SK-N-SH (cell line): ENCODE results near the gene CLN5. TPM values are rescaled to one million over a fixed set of nuclear protein-coding genes. Genes with fewer than 3 reads are reported as not detected.

Source experiments
- CTCF ChIA-PET: fragments of 300-600, 350-600 bp; formaldehyde crosslinking; extraction: SDS; loops from one replicate; lab custom pipeline; 2021; lab: Yijun Ruan, JAX
- POLR2A ChIA-PET: fragments of 350-600 bp; sonication (Branson Sonifier 250); formaldehyde crosslinking; extraction: SDS; loops from one replicate; lab custom pipeline; 2020; ENCODE audit warnings: antibody characterized with exemption, inconsistent platforms; lab: Yijun Ruan, JAX
- DNase-seq: peaks from one replicate; pipeline ENCODE4 v3.0.0; 2012
- H2AFZ ChIP-seq: fragments of 200-600 bp; sonication (generic); 2 replicates; pipeline ENCODE4 v1.8.1; 2016; ENCODE audit warnings: antibody characterized with exemption, mild to moderate bottlenecking, low read depth
- H3F3A ChIP-seq: fragments of 200-600 bp; sonication (generic); replicated peaks from 2 replicates; pipeline ENCODE3; 2016; ENCODE audit warnings: antibody characterized with exemption, mild to moderate bottlenecking; ENCODE audit not compliant: insufficient read depth
- H3K27ac ChIP-seq, 2 experiments: fragments of 200-500 bp in 1 of 2; fragments of 200-600 bp in 1 of 2; sonication (Bioruptor generic) in 1 of 2; sonication (generic), shearing (Covaris generic) in 1 of 2; 2 replicates each; pipeline versions ENCODE4 v1.5.1 to v1.6.1; 2014 to 2016; ENCODE audit warnings: low read depth in 2 of 2, inconsistent platforms in 1 of 2, low read length in 1 of 2, mild to moderate bottlenecking in 1 of 2, mixed read lengths in 1 of 2
- H3K27me3 ChIP-seq: fragments of 200-600 bp; sonication (generic), shearing (Covaris generic); 2 replicates; pipeline ENCODE4 v1.6.1; 2016; ENCODE audit warnings: mixed run types; ENCODE audit not compliant: insufficient read depth
- H3K36me3 ChIP-seq, 2 experiments: fragments of 200-500 bp in 1 of 2; fragments of 200-600 bp in 1 of 2; sonication (Bioruptor generic) in 1 of 2; sonication (generic) in 1 of 2; replicated peaks in 1 of 2; 2 replicates each; pipeline versions ENCODE3 to v1.5.1; 2014 to 2016; ENCODE audit warnings: low read length in 1 of 2, mild to moderate bottlenecking in 1 of 2; ENCODE audit not compliant: insufficient read depth in 2 of 2, control insufficient read depth in 1 of 2
- H3K4me1 ChIP-seq, 2 experiments: fragments of 200-500 bp in 1 of 2; fragments of 200-600 bp in 1 of 2; sonication (Bioruptor generic) in 1 of 2; sonication (generic), shearing (Covaris generic) in 1 of 2; 2 replicates each; pipeline versions ENCODE4 v1.5.1 to v1.6.1; 2014 to 2016; ENCODE audit warnings: low read depth in 1 of 2, low read length in 1 of 2, mixed run types in 1 of 2; ENCODE audit not compliant: insufficient read depth in 2 of 2, control insufficient read depth in 1 of 2
- H3K4me2 ChIP-seq: fragments of 200-600 bp; sonication (generic), shearing (Covaris generic); 2 replicates; pipeline ENCODE4 v1.6.1; 2017; ENCODE audit warnings: mixed run types
- H3K4me3 ChIP-seq, 2 experiments: fragments of 200-500 bp in 1 of 2; fragments of 200-600 bp in 1 of 2; sonication (Bioruptor generic) in 1 of 2; sonication (generic), shearing (Covaris generic) in 1 of 2; 2 replicates each; pipeline versions ENCODE4 v1.5.1 to v1.8.1; 2014 to 2016; ENCODE audit warnings: low read depth in 2 of 2, inconsistent platforms in 1 of 2, low read length in 1 of 2, mild to moderate bottlenecking in 1 of 2, mixed read lengths in 1 of 2, moderate library complexity in 1 of 2
- H3K79me2 ChIP-seq: fragments of 200-600 bp; sonication (generic); 2 replicates; pipeline ENCODE4 v1.8.1; 2017; ENCODE audit warnings: mild to moderate bottlenecking; ENCODE audit not compliant: insufficient read depth
- H3K9ac ChIP-seq: fragments of 200-600 bp; sonication (generic); 2 replicates; pipeline ENCODE4 v1.6.1; 2017; ENCODE audit warnings: mixed run types
- H3K9me2 ChIP-seq: fragments of 200-600 bp; sonication (generic); 2 replicates; pipeline ENCODE4 v1.6.1; 2017; ENCODE audit warnings: mixed run types
- H3K9me3 ChIP-seq: fragments of 200-600 bp; sonication (generic); 2 replicates; pipeline ENCODE4 v1.6.1; 2017; ENCODE audit warnings: mixed run types, mild to moderate bottlenecking, moderate library complexity
- H4K20me1 ChIP-seq: fragments of 200-600 bp; sonication (generic); 2 replicates; pipeline ENCODE4 v1.6.1; 2017; ENCODE audit warnings: mild to moderate bottlenecking, mixed run types; ENCODE audit not compliant: insufficient read depth
- CHD2 ChIP-seq: fragments of 150-350 bp; IDR thresholded peaks from 2 replicates; pipeline ENCODE4 v1.6.1; 2018; ENCODE audit warnings: low read length; ENCODE audit not compliant: partially characterized antibody
- FOSL2 ChIP-seq: IDR thresholded peaks from 2 replicates; pipeline ENCODE4 v1.4.0; 2012; ENCODE audit warnings: low read depth, mild to moderate bottlenecking, moderate library complexity, borderline replicate concordance
- FOXM1 ChIP-seq: IDR thresholded peaks from 2 replicates; pipeline ENCODE4 v1.4.0; 2012; ENCODE audit warnings: low read depth, mild to moderate bottlenecking
- GABPA ChIP-seq: IDR thresholded peaks from 2 replicates; pipeline ENCODE4 v1.4.0; 2012; ENCODE audit warnings: low read depth, mild to moderate bottlenecking
- NRF1 ChIP-seq: IDR thresholded peaks from 2 replicates; pipeline ENCODE4 v1.6.1; 2012; ENCODE audit warnings: low read depth, mild to moderate bottlenecking, low read length
- RAD21 ChIP-seq: IDR thresholded peaks from 2 replicates; pipeline ENCODE4 v1.6.1; 2012; ENCODE audit warnings: mild to moderate bottlenecking, low read length
- RFX5 ChIP-seq: IDR thresholded peaks from 2 replicates; pipeline ENCODE4 v1.6.1; 2012; ENCODE audit warnings: mild to moderate bottlenecking, improper control_type of control experiment, low read length
- RXRA ChIP-seq: IDR thresholded peaks from 2 replicates; pipeline ENCODE4 v1.4.0; 2012; ENCODE audit warnings: low read depth, mild to moderate bottlenecking, borderline replicate concordance
- SIN3A ChIP-seq: IDR thresholded peaks from 2 replicates; pipeline ENCODE4 v1.6.1; 2012; ENCODE audit warnings: low read depth, mild to moderate bottlenecking, low read length, moderate library complexity, borderline replicate concordance
- SMC3 ChIP-seq: IDR thresholded peaks from 2 replicates; pipeline ENCODE4 v1.6.1; 2012; ENCODE audit warnings: low read depth, low read length, improper control_type of control experiment
- USF1 ChIP-seq: IDR thresholded peaks from 2 replicates; pipeline ENCODE4 v1.4.0; 2012; ENCODE audit warnings: low read depth, borderline replicate concordance
- USF2 ChIP-seq: fragments of 150-350 bp; IDR thresholded peaks from 2 replicates; pipeline ENCODE4 v1.6.1; 2017; ENCODE audit warnings: antibody characterized with exemption, low read length, low read depth, borderline replicate concordance
- ZBTB33 ChIP-seq: IDR thresholded peaks from 2 replicates; pipeline ENCODE4 v1.4.0; 2012; ENCODE audit warnings: low read depth, borderline replicate concordance
- WGBS: methylation state at CpG from one replicate; pipeline ENCODE4 v1.1.6; 2017; ENCODE audit warnings: low lambda C conversion rate; 5-methylcytosine and 5-hydroxymethylcytosine counted together
- polyA plus RNA-seq, 3 experiments: library from polyadenylated mRNA; depleted of rRNA; stranded (reverse); fragments of >200 nt; gene quantifications; 2 replicates each; pipeline ENCODE4 v1.2.3, GENCODE V29; 2012

The CLN5 gene
- polyA plus RNA-seq, 1 of the 3 experiments (the other 2 are of a cell fraction): 11.6 TPM

- Histone ChIP-seq H3K9me3 (no peaks in the 10 kb centered on the region), H4K20me1 (no peaks in the 10 kb centered on the region), H3K27ac (no peak overlapping the region), H3K36me3 (no peaks in the 10 kb centered on the region), H3K4me2 (no peak overlapping the region), H2AFZ (no peak overlapping the region), H3F3A (no peaks in the 10 kb centered on the region), H3K27me3 (no peaks in the 10 kb centered on the region), H3K9me2 (no peaks in the 10 kb centered on the region), H3K4me1 (peaks cover 0 to 5% of the 10 kb centered on the region in 2 experiments; a peak in 1 of 4 replicates), H3K4me3 (no peak overlapping the region), H3K9ac (no peak overlapping the region), H3K79me2 (no peaks in the 10 kb centered on the region)
- CTCF ChIA-PET: interaction anchor here (0.9 to 1.2 kb wide), 2 partner anchors 88 to 957 kb away, joined by 3 read pairs; no protein-coding TSS in a partner anchor
- WGBS: 66% methylated on average over 4 of the region's 6 CpGs
- no peak for DNase-seq
- TF ChIP-seq FOXM1 (no peak), RFX5 (no peak), GABPA (no peak), FOSL2 (no peak), USF2 (no peak), ZBTB33 (no peak), RAD21 (no peak), RXRA (no peak), NRF1 (no peak), SIN3A (no peak), SMC3 (no peak), CHD2 (no peak)
- POLR2A ChIA-PET: no interaction called here
Observed at GRCh38 chr13:76973920-76974617, 17.8 kb upstream of the CLN5 start.

- CTCF ChIA-PET: interaction anchor here (0.9 to 1.2 kb wide), 2 partner anchors 89 to 957 kb away, joined by 3 read pairs; no protein-coding TSS in a partner anchor
- H3K36me3 ChIP-seq: no peaks in the 10 kb centered on the region
- POLR2A ChIA-PET: no interaction called here
- no peaks in the 10 kb centered on the region for H3K27me3 ChIP-seq
- no peak overlapping the region for H3K9ac ChIP-seq
- no peaks in the 10 kb centered on the region for H3K9me3 ChIP-seq
- H3K4me2 ChIP-seq: no peak overlapping the region
- no peaks in the 10 kb centered on the region for H4K20me1 ChIP-seq
- H3K4me3 ChIP-seq: no peak overlapping the region
- no peaks in the 10 kb centered on the region for H3K79me2 ChIP-seq
- no peak overlapping the region for H2AFZ ChIP-seq
- 35% methylated on average over 3 of the region's 3 CpGs for WGBS
- no peak overlapping the region for H3K27ac ChIP-seq
- TF ChIP-seq USF1: no peak
- peaks cover 0 to 5% of the 10 kb centered on the region in 2 experiments; a peak in 1 of 4 replicates for H3K4me1 ChIP-seq
- H3K9me2 ChIP-seq: no peaks in the 10 kb centered on the region
- no peaks in the 10 kb centered on the region for H3F3A ChIP-seq
- DNase-seq: no peak
Observed at GRCh38 chr13:76974618-76974975, 17.3 kb upstream of the CLN5 start.
